ENCODE measurements around the gene PDAP1. TPM values are rescaled to one million over a fixed set of nuclear protein-coding genes. Genes with fewer than 3 reads are reported as not detected.
"Not testable (repeated sequence)": the region's sequence is repeated elsewhere in the genome, so short reads cannot be mapped to it uniquely, and the experiment has no call there.

The PDAP1 gene
- total RNA-seq, 1 experiment from 2014 or later = 150 TPM

DNA sequence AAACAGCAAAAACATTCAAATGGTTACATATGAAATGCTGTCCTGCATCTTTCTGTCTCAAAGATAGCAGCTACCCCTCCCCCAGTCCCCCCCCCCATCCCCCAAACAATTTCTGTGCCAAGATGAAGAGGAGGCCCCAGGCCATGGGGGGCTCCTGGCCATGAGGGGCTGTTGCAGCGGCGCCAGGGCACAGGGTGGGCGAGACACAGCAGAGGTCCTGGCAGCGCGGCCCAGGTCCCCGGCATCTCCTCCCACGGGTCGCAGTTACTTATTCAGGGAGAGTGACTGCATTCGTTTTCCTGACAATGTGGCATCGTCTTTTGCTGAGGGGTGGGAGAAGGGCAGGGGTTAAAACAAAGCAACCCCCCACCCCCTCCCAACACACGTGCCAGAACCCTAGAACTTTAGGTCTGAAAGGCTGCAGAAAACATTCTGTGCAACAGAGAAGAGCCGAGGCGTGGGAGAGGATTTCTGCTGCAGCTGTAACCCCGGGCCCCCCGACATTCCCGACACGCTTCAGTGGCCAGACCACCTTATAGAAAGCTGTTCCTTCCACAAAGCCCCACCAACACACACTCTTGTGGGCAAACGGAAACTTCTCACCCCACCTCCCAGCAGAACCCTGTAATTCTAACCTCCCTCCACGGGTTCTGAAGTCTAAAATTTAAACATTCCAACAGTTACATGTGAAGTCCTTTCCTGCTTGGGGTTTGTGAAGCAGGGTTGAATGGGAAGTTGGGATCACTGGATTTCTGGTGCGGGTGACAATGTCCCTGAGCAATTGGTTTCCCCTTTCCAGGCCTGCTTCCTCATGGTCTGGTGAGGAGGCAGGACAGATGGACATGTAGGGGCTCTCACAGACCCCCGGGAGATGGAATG lies 11.7 kb downstream of the PDAP1 start:
- Histone ChIP-seq H3K4me3 (no peak overlapping the region), H3K9me3 (replicated peaks) (no peaks in the 10 kb centered on the region), H3K4me1 (replicated peaks) (no peaks in the 10 kb centered on the region), H3K27ac (no peak overlapping the region), H3K36me3 (peaks cover 96% of the 10 kb centered on the region), H3K27me3 (replicated peaks) (no peaks in the 10 kb centered on the region)
- DNase-seq (ENCODE audit: low read depth in 1 of 2, low spot score in 2 of 2) = no peak

DNA sequence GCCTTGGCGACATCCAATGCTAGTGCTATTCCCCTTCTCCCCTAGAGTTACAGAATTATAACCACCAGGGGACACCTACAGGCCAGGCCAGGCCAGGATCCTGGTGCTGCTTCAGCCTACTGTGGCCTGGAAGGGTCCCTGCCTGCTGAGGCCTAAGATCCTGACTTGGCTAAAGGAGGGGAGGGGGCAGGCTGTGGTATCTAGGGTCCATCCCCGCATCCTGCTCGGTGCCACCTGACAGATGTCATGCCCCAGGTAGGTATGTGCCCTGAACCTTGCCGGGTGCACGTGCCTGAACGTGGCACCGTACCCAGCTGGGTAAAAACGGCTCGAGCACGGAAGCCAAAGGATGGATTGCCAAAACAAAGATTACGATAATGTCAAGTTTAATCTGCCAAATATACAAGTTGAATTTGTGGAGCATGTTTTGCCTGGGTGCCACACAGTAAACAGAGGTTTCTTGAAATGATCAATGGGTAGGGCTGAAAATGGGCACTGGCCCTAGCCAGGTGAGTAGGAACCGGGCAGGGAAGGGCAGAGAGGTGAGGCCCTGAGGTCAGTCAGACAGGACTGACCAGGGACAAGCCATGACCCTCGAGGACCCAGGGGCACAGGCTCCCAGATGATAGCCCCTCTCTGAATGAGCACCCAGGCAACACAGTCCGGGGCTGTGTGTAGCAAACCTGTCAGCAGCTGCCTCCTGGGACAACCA lies 12.6 kb downstream of the PDAP1 start:
- no peak overlapping the region for H3K27ac ChIP-seq
- H3K9me3 ChIP-seq (replicated peaks) = no peaks in the 10 kb centered on the region
- peaks cover 96% of the 10 kb centered on the region for H3K36me3 ChIP-seq

DNA sequence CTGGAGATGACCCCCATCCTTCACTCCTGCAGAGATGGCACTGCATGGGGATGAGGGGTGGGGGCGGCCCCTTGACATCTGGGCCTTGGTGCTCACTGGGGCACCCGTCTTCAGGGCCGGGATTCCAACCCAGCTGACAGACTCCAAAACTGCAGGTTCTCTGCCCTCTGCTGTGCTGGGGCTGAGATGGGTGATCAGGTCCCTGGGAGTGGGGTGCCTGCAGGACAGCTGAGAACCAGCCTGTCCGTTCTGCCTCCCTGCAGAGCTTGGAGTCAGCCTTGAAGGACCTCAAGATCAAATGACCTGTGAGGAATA lies 14.3 kb downstream of the PDAP1 start:
- Histone ChIP-seq H3K9me3 (replicated peaks) (no peaks in the 10 kb centered on the region), H3K27me3 (replicated peaks) (no peaks in the 10 kb centered on the region), H3K4me3 (no peak overlapping the region), H3K4me1 (replicated peaks) (no peaks in the 10 kb centered on the region), H3K36me3 (peaks cover 96% of the 10 kb centered on the region), H3K27ac (no peak overlapping the region)
- DNase-seq (ENCODE audit: low read depth in 1 of 2, low spot score in 2 of 2) = no peak

More for the DNA sequence above, 12.6 kb downstream of the PDAP1 start:
- DNase-seq (ENCODE audit: low read depth in 1 of 2, low spot score in 2 of 2) = no peak
- Histone ChIP-seq H3K4me3 (no peak overlapping the region), H3K27me3 (replicated peaks) (no peaks in the 10 kb centered on the region), H3K4me1 (replicated peaks) (no peaks in the 10 kb centered on the region)

DNA sequence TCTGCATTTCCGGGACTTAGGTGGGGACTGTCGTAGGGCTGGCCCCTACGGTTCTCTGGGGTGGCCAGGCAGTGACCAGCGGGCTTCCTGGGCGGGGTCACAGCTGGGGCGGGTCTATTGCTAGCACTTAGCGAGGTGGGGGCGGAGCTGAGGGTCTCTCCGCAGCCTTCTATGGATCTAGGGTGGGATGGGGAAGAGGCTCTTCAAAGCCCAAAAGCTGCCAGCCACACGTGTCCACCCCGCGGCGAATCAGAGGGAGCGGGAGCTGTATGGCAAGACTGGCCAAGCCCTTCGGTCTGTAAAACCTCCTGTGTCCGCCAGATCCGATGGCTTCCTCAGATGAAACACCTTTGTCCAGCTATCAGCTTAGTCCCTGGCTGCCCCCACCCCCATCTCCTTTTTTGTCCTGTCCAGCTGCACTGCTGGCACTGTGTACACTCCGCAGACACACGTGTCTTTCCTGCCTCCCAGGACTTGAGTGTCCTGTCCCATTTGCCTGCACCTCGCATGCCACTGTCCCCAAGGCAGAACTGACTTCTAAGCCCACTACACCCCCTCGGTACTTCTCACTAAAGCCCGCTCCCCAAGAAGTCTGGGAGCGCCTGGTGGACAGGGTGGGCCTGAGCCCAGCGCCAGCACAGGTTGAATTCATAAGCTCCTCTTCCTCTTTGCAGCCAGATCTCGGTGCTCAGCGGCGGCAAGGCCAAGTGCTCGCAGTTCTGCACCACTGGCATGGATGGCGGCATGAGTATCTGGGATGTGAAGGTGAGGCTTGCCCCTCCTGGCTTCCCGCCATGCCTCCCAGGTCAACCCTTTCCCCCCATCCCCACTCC lies 14.8 kb downstream of the PDAP1 start:
- Histone ChIP-seq H3K27ac (no peak overlapping the region), H3K4me1 (replicated peaks) (no peaks in the 10 kb centered on the region), H3K4me3 (no peak overlapping the region), H3K36me3 (peaks cover 93% of the 10 kb centered on the region), H3K9me3 (replicated peaks) (no peaks in the 10 kb centered on the region), H3K27me3 (replicated peaks) (no peaks in the 10 kb centered on the region)
- DNase-seq (ENCODE audit: low read depth in 1 of 2, low spot score in 2 of 2) = no peak

DNA sequence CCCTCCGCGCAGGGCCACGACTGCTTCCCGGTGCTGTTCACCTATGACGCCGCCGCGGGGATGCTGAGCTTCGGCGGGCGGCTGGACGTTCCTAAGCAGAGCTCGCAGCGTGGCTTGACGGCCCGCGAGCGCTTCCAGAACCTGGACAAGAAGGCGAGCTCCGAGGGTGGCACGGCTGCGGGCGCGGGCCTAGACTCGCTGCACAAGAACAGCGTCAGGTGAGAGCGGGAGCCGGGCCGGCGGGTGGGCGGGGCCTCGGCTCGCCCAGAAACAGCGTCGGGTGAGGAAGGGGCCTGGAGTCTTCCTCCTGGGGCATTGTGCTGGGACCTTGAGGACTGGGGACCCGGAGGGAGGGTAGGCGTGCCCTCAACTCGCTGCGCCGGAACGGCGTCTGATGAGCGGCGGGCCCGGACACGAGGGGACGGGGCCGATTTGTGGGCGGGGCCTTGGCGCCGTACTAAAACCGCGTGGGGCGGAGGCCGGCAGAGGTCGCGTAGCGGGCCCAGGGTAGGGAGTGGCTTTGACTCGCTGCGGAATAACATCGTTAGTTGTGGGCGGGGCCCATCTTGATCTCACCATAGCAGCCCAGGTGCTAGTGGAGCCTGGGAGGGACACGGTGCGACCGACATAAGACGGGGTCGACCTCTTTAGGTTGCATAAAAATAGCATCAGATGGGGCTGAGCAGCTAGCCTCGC lies 15.6 kb downstream of the PDAP1 start:
- Histone ChIP-seq H3K36me3 (peaks cover 93% of the 10 kb centered on the region), H3K4me1 (replicated peaks) (no peaks in the 10 kb centered on the region), H3K27me3 (replicated peaks) (no peaks in the 10 kb centered on the region), H3K4me3 (no peak overlapping the region), H3K9me3 (replicated peaks) (no peaks in the 10 kb centered on the region), H3K27ac (no peak overlapping the region)
- no peak for DNase-seq (ENCODE audit: low read depth in 1 of 2, low spot score in 2 of 2)

DNA sequence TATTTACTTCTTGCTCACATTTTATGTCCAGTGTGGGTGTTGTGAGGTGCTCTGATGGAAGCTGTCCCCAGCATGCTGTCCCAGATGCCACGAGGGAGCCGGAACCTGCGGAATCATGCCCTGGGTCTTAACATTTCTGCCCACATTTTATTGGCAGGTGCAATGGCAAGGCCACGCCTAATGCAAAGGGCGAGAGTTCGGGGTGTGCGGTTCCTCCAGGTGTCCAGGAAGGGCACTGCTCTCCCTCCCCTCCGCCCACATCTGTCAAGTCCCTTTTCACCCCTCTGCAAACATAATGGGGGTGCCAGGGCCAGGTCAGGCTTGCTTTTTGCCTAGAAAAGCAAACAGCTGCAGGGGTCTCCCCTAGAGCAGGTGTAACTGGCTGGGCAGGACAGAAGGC lies 16.4 kb downstream of the PDAP1 start:
- Histone ChIP-seq H3K4me3 (no peak overlapping the region), H3K36me3 (peaks cover 90% of the 10 kb centered on the region), H3K4me1 (replicated peaks) (no peaks in the 10 kb centered on the region), H3K27me3 (replicated peaks) (no peaks in the 10 kb centered on the region), H3K27ac (no peak overlapping the region), H3K9me3 (replicated peaks) (no peaks in the 10 kb centered on the region)
- no peak for DNase-seq (ENCODE audit: low read depth in 1 of 2, low spot score in 2 of 2)

DNA sequence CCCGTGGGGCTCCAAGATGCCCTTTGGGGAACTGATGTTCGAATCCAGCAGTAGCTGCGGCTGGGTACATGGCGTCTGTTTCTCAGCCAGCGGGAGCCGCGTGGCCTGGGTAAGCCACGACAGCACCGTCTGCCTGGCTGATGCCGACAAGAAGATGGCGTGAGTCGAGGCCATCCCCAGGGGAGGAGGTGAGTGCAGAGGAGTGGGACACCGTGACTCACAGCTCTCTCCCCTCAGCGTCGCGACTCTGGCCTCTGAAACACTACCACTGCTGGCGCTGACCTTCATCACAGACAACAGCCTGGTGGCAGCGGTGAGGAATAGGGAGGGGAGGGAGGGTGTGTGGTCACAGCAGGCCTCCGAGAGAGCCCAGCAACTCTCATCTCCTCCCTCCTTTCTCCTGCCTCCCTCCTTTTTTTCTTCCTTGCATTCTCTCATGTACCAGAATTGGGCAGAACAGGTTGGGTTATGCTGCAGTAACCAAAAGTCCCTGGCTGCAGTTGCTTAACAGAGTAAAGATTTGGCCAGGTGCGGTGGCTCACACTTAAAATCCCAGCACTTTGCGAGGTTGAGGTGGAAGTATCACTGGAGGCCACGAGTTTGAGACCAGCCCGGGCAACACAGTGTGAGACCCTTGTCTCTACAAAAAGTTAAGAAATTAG lies 17.3 kb downstream of the PDAP1 start:
- Histone ChIP-seq H3K27ac (no peak overlapping the region), H3K4me1 (replicated peaks) (no peaks in the 10 kb centered on the region), H3K4me3 (no peak overlapping the region), H3K27me3 (replicated peaks) (no peaks in the 10 kb centered on the region), H3K9me3 (replicated peaks) (no peaks in the 10 kb centered on the region), H3K36me3 (peaks cover 92% of the 10 kb centered on the region)
- no peak for DNase-seq (ENCODE audit: low read depth in 1 of 2, low spot score in 2 of 2)

DNA sequence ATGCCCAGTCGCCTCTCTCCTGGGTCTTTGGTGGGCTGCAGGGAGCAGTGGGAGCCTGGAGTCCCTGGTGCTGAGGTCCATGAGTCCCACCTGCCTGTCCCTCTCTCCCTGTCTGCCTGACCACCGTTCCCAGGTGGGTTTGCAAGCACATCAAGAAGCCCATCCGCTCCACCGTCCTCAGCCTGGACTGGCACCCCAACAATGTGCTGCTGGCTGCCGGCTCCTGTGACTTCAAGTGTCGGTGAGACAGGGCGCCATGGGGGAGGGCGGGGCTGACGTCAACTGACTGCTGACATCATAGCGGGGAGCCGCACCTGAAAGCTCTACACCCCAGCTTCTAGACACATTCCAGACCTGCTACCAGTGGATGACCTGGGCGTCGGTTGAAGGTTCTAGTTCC lies 18.6 kb downstream of the PDAP1 start:
- H3K36me3 ChIP-seq = peaks cover 88% of the 10 kb centered on the region
- H3K4me1 ChIP-seq (replicated peaks) = no peaks in the 10 kb centered on the region
- no peaks in the 10 kb centered on the region for H3K27me3 ChIP-seq (replicated peaks)
- no peak overlapping the region for H3K27ac ChIP-seq
- no peak for DNase-seq (ENCODE audit: low read depth in 1 of 2, low spot score in 2 of 2)
- H3K9me3 ChIP-seq (replicated peaks) = no peaks in the 10 kb centered on the region
- no peak overlapping the region for H3K4me3 ChIP-seq

DNA sequence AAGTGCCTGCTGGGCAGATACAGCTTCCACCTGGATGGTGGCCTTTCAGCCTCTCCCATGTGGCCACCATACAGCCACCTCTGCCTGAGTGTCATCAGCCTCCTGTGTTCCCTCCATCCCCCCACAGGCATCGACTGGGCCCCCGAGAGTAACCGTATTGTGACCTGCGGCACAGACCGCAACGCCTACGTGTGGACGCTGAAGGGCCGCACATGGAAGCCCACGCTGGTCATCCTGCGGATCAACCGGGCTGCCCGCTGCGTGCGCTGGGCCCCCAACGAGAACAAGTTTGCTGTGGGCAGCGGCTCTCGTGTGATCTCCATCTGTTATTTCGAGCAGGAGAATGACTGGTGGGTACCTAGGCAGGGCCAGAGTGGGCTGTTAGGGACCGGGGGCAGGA lies 20.5 kb downstream of the PDAP1 start:
- Histone ChIP-seq H3K27me3 (replicated peaks) (no peaks in the 10 kb centered on the region), H3K4me1 (replicated peaks) (no peaks in the 10 kb centered on the region), H3K9me3 (replicated peaks) (no peaks in the 10 kb centered on the region), H3K36me3 (peaks cover 78% of the 10 kb centered on the region), H3K27ac (no peak overlapping the region), H3K4me3 (no peak overlapping the region)
- no peak for DNase-seq (ENCODE audit: low read depth in 1 of 2, low spot score in 2 of 2)

DNA sequence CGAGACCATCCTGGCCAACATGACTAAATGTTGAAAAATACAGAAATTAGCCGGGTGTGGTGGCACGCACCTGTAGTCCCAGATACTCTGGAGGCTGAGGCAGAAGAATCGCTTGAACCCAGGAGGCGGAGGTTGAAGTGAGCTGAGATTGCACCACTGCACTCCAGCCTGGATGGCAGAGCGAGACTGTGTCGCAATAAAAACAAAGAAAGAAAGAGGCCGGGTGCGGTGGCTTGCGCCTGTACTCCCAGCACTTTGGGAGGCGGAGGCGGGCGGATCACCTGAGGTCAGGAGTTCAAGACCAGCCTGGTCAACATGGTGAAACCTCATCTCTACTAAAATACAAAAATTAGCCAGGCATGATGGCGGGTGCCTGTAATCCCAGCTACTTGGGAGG lies 21.2 kb downstream of the PDAP1 start:
- not testable (repeated sequence) for H3K27me3 ChIP-seq (replicated peaks); H3K27ac ChIP-seq; H3K4me1 ChIP-seq (replicated peaks); H3K9me3 ChIP-seq (replicated peaks); DNase-seq (ENCODE audit: low read depth in 1 of 2, low spot score in 2 of 2); H3K4me3 ChIP-seq
- peaks cover 71% of the 10 kb centered on the region for H3K36me3 ChIP-seq

DNA sequence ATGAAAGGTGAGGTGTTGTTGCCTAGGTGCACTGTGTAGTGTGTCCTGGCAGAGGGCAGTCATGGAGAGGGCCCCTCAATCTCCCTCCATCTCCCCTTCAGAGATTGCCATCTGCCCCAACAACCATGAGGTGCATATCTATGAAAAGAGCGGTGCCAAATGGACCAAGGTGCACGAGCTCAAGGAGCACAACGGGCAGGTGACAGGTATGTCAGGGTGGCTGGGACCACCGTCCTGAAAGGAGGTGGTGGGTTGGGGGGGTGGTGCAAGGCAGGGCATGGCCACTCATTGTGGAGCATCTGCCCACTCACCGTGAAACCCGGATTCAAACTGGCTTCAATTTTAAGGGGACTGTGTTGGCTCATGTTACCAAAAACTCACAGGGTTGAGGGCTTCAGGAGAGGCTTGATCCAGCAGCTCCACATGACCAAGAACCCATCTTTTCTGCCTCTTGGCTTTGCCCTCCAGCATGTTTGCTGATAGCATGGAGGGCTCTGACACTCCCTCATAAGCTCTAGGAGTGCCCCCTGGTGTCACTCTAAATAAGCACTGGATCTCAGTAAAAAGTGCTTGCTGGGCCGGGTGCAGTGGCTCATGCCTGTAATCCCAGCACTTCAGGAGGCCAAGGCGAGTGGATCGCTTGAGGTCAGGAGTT lies 21.7 kb downstream of the PDAP1 start:
- Histone ChIP-seq H3K9me3 (replicated peaks) (no peaks in the 10 kb centered on the region), H3K27ac (no peak overlapping the region), H3K4me3 (no peak overlapping the region), H3K27me3 (replicated peaks) (no peaks in the 10 kb centered on the region), H3K36me3 (peaks cover 69% of the 10 kb centered on the region), H3K4me1 (replicated peaks) (no peaks in the 10 kb centered on the region)
- DNase-seq (ENCODE audit: low read depth in 1 of 2, low spot score in 2 of 2) = no peak

DNA sequence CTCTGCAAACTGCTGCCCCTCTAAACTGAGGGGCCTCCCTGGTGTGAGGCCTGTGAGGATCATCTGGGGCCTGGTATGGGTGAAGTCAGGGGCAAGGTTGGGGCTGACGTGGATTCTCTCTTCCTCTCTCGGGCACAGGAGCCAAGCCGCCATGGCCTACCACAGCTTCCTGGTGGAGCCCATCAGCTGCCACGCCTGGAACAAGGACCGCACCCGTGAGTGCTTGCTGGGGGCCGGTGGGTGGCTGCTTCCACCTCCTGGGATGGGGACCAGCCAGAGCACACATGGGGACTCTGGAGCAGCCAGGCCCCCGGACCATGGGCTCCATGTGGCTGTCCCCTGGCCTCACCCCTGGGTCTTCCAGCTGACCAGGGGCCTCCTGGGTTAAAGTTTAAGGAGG lies 22.8 kb downstream of the PDAP1 start:
- DNase-seq (ENCODE audit: low read depth in 1 of 2, low spot score in 2 of 2) = no peak
- peaks cover 6% of the 10 kb centered on the region for H3K4me1 ChIP-seq (replicated peaks)
- H3K27me3 ChIP-seq (replicated peaks) = no peaks in the 10 kb centered on the region
- H3K4me3 ChIP-seq = no peak overlapping the region
- no peaks in the 10 kb centered on the region for H3K9me3 ChIP-seq (replicated peaks)
- peaks cover 68% of the 10 kb centered on the region for H3K36me3 ChIP-seq
- no peak overlapping the region for H3K27ac ChIP-seq

DNA sequence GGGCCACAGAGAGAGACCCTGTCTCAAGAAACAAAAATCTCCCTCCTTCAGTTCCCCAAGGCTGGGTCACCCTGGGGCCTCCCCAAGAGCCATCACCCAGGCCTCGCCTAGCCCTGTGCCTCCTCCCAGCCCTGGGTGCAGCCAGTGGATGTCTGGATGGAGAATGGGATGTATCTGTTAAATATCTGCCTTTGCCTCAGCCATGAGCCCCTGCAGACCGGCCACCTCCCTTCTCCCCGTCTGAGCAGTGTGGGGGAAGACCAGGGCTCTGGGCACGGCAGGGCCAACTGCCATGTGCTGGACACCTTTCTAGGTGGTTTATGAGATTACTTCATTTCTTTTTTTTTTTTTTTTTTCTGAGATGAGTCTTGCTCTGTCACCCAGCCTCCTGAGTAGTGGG lies 23.9 kb downstream of the PDAP1 start:
- Histone ChIP-seq H3K4me1 (replicated peaks) (peaks cover 16% of the 10 kb centered on the region), H3K36me3 (peaks cover 65% of the 10 kb centered on the region), H3K27ac (no peak overlapping the region), H3K9me3 (replicated peaks) (no peaks in the 10 kb centered on the region), H3K27me3 (replicated peaks) (no peaks in the 10 kb centered on the region), H3K4me3 (no peak overlapping the region)
- DNase-seq (ENCODE audit: low read depth in 1 of 2, low spot score in 2 of 2) = no peak
